Kidney epithelial cell (primary cell): Measurements from ENCODE around the gene BRINP1. TPM values are rescaled to one million over a fixed set of nuclear protein-coding genes. Genes with fewer than 3 reads are reported as not detected.

ENCODE experiments used
- DNase-seq: peaks from one replicate; pipeline ENCODE4 v3.0.0-alpha.2; 2010; ENCODE audit warnings: low read depth
- H3K27me3 ChIP-seq: 2 replicates; pipeline ENCODE4 v1.6.0; 2011; ENCODE audit warnings: low read length; ENCODE audit not compliant: control insufficient read depth, insufficient read depth
- H3K36me3 ChIP-seq: 2 replicates; pipeline ENCODE4 v1.5.1; 2011; ENCODE audit warnings: low read length; ENCODE audit not compliant: control insufficient read depth, insufficient read depth
- H3K4me3 ChIP-seq: 2 replicates; pipeline ENCODE4 v1.5.1; 2011; ENCODE audit warnings: low read depth, mild to moderate bottlenecking, control low read depth, low read length
- CTCF ChIP-seq: IDR thresholded peaks from 2 replicates; pipeline ENCODE4 v1.5.1; 2011; ENCODE audit warnings: mild to moderate bottlenecking, moderate library complexity, low read length, control low read depth, inconsistent platforms; ENCODE audit not compliant: insufficient read depth, poor library complexity, severe bottlenecking
- total RNA-seq: library from RNA; depleted of rRNA; stranded (reverse); fragments of >200 nt; gene quantifications from 2 replicates; pipeline ENCODE4 v1.2.3, GENCODE V29; 2015

BRINP1 gene
- total RNA-seq, 1 donor from 2014 or later = 0.29 TPM

GRCh38 chr9:119167267-119167666, 202.0 kb downstream of the BRINP1 start:
- H3K4me3 ChIP-seq = no peak overlapping the region

GRCh38 chr9:119166096-119166495, 203.1 kb downstream of the BRINP1 start:
- Histone ChIP-seq H3K4me3 (no peak overlapping the region), H3K27me3 (no peaks in the 10 kb centered on the region), H3K36me3 (no peaks in the 10 kb centered on the region)
- TF ChIP-seq CTCF = no peak
- DNase-seq = no peak

More at GRCh38 chr9:119167267-119167666, 202.0 kb downstream of the BRINP1 start:
- Histone ChIP-seq H3K27me3 (no peaks in the 10 kb centered on the region), H3K36me3 (no peaks in the 10 kb centered on the region)
- DNase-seq = no peak
- no peak for TF ChIP-seq CTCF

- Histone ChIP-seq H3K36me3 (no peaks in the 10 kb centered on the region), H3K27me3 (no peaks in the 10 kb centered on the region), H3K4me3 (no peak overlapping the region)
- DNase-seq = no peak
- TF ChIP-seq CTCF = no peak
Observed at GRCh38 chr9:119165131-119165530, 204.1 kb downstream of the BRINP1 start.

- TF ChIP-seq CTCF = no peak
- DNase-seq = no peak
- H3K27me3 ChIP-seq = no peaks in the 10 kb centered on the region
- no peak overlapping the region for H3K4me3 ChIP-seq
- H3K36me3 ChIP-seq = no peaks in the 10 kb centered on the region
Observed at GRCh38 chr9:119164716-119165115, 204.5 kb downstream of the BRINP1 start.

- DNase-seq = no peak
- no peak for TF ChIP-seq CTCF
- no peak overlapping the region for H3K4me3 ChIP-seq
- no peaks in the 10 kb centered on the region for H3K36me3 ChIP-seq
- no peaks in the 10 kb centered on the region for H3K27me3 ChIP-seq
Observed at GRCh38 chr9:119160551-119160950, 208.7 kb downstream of the BRINP1 start.

- H3K27me3 ChIP-seq = no peaks in the 10 kb centered on the region
- no peak for DNase-seq
- no peak for TF ChIP-seq CTCF
- H3K4me3 ChIP-seq = no peak overlapping the region
- H3K36me3 ChIP-seq = no peaks in the 10 kb centered on the region
Observed at GRCh38 chr9:119159386-119159785, 209.8 kb downstream of the BRINP1 start.
